GM12878 (cell line): ENCODE results near the gene ITGA11. TPM values are rescaled to one million over a fixed set of nuclear protein-coding genes. Genes with fewer than 3 reads are reported as not detected.
A peak's percentile ranks its signal among the peaks of the same experiment; 100 is the strongest.

ENCODE experiments used
- ATAC-seq: fragments of 200-7000 bp; cut with Tn5 transposase; 3 replicates; pipeline ENCODE4 v1.9.1; 2020; ENCODE audit warnings: mild to moderate bottlenecking, moderate library complexity
- BruUV-seq: library from RNA; stranded (reverse); fragments of 400-500 nt; replicated peaks from 2 replicates; lab custom pipeline; 2021; lab: Mats Ljungman, UMichigan
- CTCF ChIA-PET: fragments of 300-600 bp; sonication (Branson Sonifier 250); formaldehyde crosslinking; extraction: SDS; loops from one replicate; lab custom pipeline; 2021; ENCODE audit warnings: inconsistent platforms; lab: Yijun Ruan, JAX
- POLR2A ChIA-PET: fragments of 350-600 bp; formaldehyde crosslinking; extraction: SDS; loops from one replicate; lab custom pipeline; 2021; ENCODE audit warnings: inconsistent platforms; lab: Charles Lee
- RAD21 ChIA-PET: fragments of 300-600 bp; sonication (Branson Sonifier 250); formaldehyde crosslinking; loops from one replicate; lab custom pipeline; 2023; ENCODE audit warnings: antibody characterized with exemption; ENCODE audit not compliant: unreplicated experiment; lab: Charles Lee
- SMC1A ChIA-PET: fragments of 300-600 bp; sonication (Branson Sonifier 250); formaldehyde crosslinking; loops from one replicate; lab custom pipeline; 2023; ENCODE audit not compliant: unreplicated experiment, uncharacterized antibody; lab: Charles Lee
- DNase-seq: peaks from one replicate; pipeline ENCODE4 v3.0.0-alpha.2; 2011; ENCODE audit warnings: low read depth, low spot score
- FAIRE-seq: peaks from 3 replicates; lab custom pipeline; 2011; peaks lifted over from hg19 to GRCh38; lab: Jason Lieb, UNC
- H2AFZ ChIP-seq: 2 replicates; pipeline ENCODE4 v1.6.0; 2011; ENCODE audit warnings: low read depth, low read length, control low read depth; ENCODE audit not compliant: control insufficient read depth
- H3K27ac ChIP-seq: 2 replicates; pipeline ENCODE4 v1.5.1; 2011; ENCODE audit warnings: control low read depth; ENCODE audit not compliant: control insufficient read depth, insufficient read depth
- H3K27me3 ChIP-seq, 2 experiments: replicated peaks in 1 of 2; 2 replicates each; pipeline versions ENCODE4 v1.6.0 to v1.6.1; 2011; ENCODE audit warnings: low read length in 1 of 2; ENCODE audit not compliant: control insufficient read depth in 2 of 2, insufficient read depth in 2 of 2
- H3K36me3 ChIP-seq, 2 experiments: 2 replicates each; pipeline ENCODE4 v1.5.1; 2011; ENCODE audit warnings: low read length in 1 of 2; ENCODE audit not compliant: control insufficient read depth in 2 of 2, insufficient read depth in 2 of 2
- H3K4me1 ChIP-seq: 2 replicates; pipeline ENCODE4 v1.6.1; 2011; ENCODE audit warnings: mild to moderate bottlenecking, low read length, moderate library complexity, mixed read lengths; ENCODE audit not compliant: control insufficient read depth, insufficient read depth
- H3K4me2 ChIP-seq: 2 replicates; pipeline ENCODE4 v1.6.0; 2011; ENCODE audit warnings: control low read depth; ENCODE audit not compliant: control insufficient read depth, insufficient read depth
- H3K4me3 ChIP-seq: fragments of 200-600 bp; sonication (generic); 2 replicates; pipeline ENCODE4 v1.5.1; 2016
- H3K79me2 ChIP-seq: 2 replicates; pipeline ENCODE4 v1.6.0; 2011; ENCODE audit warnings: low read length; ENCODE audit not compliant: control insufficient read depth, insufficient read depth
- H3K9ac ChIP-seq: 2 replicates; pipeline ENCODE4 v1.8.0; 2011; ENCODE audit warnings: low read length, control low read depth, mixed read lengths; ENCODE audit not compliant: control insufficient read depth, insufficient read depth
- H3K9me3 ChIP-seq: replicated peaks from 3 replicates; pipeline ENCODE4 v1.5.1; 2011; ENCODE audit warnings: mild to moderate bottlenecking, low read length; ENCODE audit not compliant: control insufficient read depth, insufficient read depth
- H4K20me1 ChIP-seq: 2 replicates; pipeline ENCODE4 v1.6.0; 2011; ENCODE audit not compliant: control insufficient read depth, insufficient read depth
- BMI1 ChIP-seq: fragments of 450-650 bp; IDR thresholded peaks from 2 replicates; pipeline ENCODE4 v1.6.1; 2016; ENCODE audit warnings: mild to moderate bottlenecking, moderate library complexity, borderline replicate concordance
- EED ChIP-seq: sonication (generic); IDR thresholded peaks from 2 replicates; pipeline ENCODE4 v1.6.1; 2016; ENCODE audit warnings: antibody characterized with exemption, low read depth
- FOXK2 ChIP-seq: fragments of 450-650 bp; IDR thresholded peaks from 2 replicates; pipeline ENCODE4 v1.6.1; 2017; ENCODE audit warnings: mild to moderate bottlenecking, moderate library complexity
- HCFC1 ChIP-seq: fragments of 150-350 bp; IDR thresholded peaks from 2 replicates; pipeline ENCODE4 v1.6.1; 2014; ENCODE audit warnings: low read length
- HDAC6 ChIP-seq: fragments of 200-600 bp; sonication (generic); IDR thresholded peaks from one replicate; pipeline ENCODE4 v1.8.0; 2017; ENCODE audit warnings: antibody characterized with exemption; ENCODE audit not compliant: unreplicated experiment
- IKZF1 ChIP-seq: fragments of 450-650 bp; conservative IDR thresholded peaks from 2 replicates; pipeline ENCODE4 v1.6.1; 2017; ENCODE audit warnings: antibody characterized with exemption, mild to moderate bottlenecking
- MEF2B ChIP-seq: fragments of 450-650 bp; IDR thresholded peaks from 2 replicates; pipeline ENCODE4 v1.6.1; 2018; ENCODE audit warnings: mild to moderate bottlenecking, moderate library complexity; ENCODE audit not compliant: partially characterized antibody, poor library complexity, severe bottlenecking
- MXI1 ChIP-seq: fragments of 150-350 bp; IDR thresholded peaks from 2 replicates; pipeline ENCODE4 v1.6.1; 2011; ENCODE audit warnings: low read depth, mild to moderate bottlenecking, inconsistent platforms, low read length, improper control_type of control experiment
- NFYA ChIP-seq: IDR thresholded peaks from 2 replicates; pipeline ENCODE4 v1.6.1; 2011; ENCODE audit warnings: low read depth, mild to moderate bottlenecking, low read length, improper control_type of control experiment, borderline replicate concordance
- SMARCA5 ChIP-seq: fragments of 450-650 bp; IDR thresholded peaks from 2 replicates; pipeline ENCODE4 v1.6.1; 2017; ENCODE audit warnings: mild to moderate bottlenecking
- SPI1 ChIP-seq: IDR thresholded peaks from 2 replicates; pipeline ENCODE4 v1.6.1; 2011; ENCODE audit warnings: low read depth, mild to moderate bottlenecking, low read length, moderate library complexity, borderline replicate concordance; ENCODE audit not compliant: insufficient read depth
- TCF3 ChIP-seq: IDR thresholded peaks from 2 replicates; pipeline ENCODE4 v1.6.1; 2012; ENCODE audit warnings: low read depth, mild to moderate bottlenecking, low read length, borderline replicate concordance; ENCODE audit not compliant: insufficient read depth
- ZBED1 ChIP-seq: IDR thresholded peaks from 2 replicates; pipeline ENCODE4 v1.6.1; 2016; ENCODE audit warnings: borderline replicate concordance
- WGBS: methylation state at CpG from one replicate; pipeline ENCODE4 v1.1.6; 2016; ENCODE audit warnings: low lambda C conversion rate; ENCODE audit not compliant: insufficient replicate concordance, insufficient coverage; ENCODE audit errors: missing lambda C conversion rate; 5-methylcytosine and 5-hydroxymethylcytosine counted together
- in situ Hi-C: fragments of 300-500 bp; cut with MboI; formaldehyde crosslinking; loops from 9 replicates; pipeline ENCODE4 v1.14.3; 2018; ENCODE audit warnings: mixed read lengths
- intact Hi-C: fragments of 100-400 bp; cut with micrococcal nuclease; formaldehyde crosslinking; loops from one replicate; pipeline ENCODE4 v1.14.2; 2022; ENCODE audit not compliant: unreplicated experiment
- polyA plus RNA-seq, 11 experiments: library from polyadenylated mRNA; depleted of rRNA in 4 of 11; unstranded in 6 of 11; stranded (reverse) in 5 of 11; fragments of >200 nt; fragmentation: Nextera tagmentation in 4 of 11; fragmentation: Illumina TruSeq in 1 of 11; extraction: Ambion mirVana in 4 of 11; extraction: Trizol in 1 of 11; gene quantifications; 1 replicate in 1 of 11; 2 replicates in 10 of 11; pipeline versions ENCODE4 v1.2.1 to v1.2.3, GENCODE V29; 2011 to 2016; ENCODE audit warnings: inconsistent platforms in 2 of 11, missing spikeins in 2 of 11, low read depth in 1 of 11
- total RNA-seq, 4 experiments: library from RNA; depleted of rRNA in 3 of 4; stranded (reverse); fragments of >200 nt in 3 of 4; fragmentation: Illumina TruSeq in 1 of 4; extraction: Trizol in 1 of 4; gene quantifications; 2 replicates each; pipeline versions ENCODE4 v1.2.1 to v1.2.3, GENCODE V29; 2013 to 2021
- TF ChIP-seq, protein P1 (sequence below): IDR thresholded peaks from 2 replicates; pipeline ENCODE4 v1.6.1; 2011; ENCODE audit warnings: borderline replicate concordance, low read depth, mild to moderate bottlenecking, moderate library complexity, mixed read lengths, low read length; ENCODE audit not compliant: insufficient read depth; ENCODE audit errors: extremely low read length
- TF ChIP-seq, protein P2 (sequence below): fragments of 150-350 bp; IDR thresholded peaks from 2 replicates; pipeline ENCODE4 v1.6.1; 2016; ENCODE audit warnings: low read depth, low read length
- TF ChIP-seq, protein P3 (sequence below): IDR thresholded peaks from 2 replicates; pipeline ENCODE4 v1.6.1; 2011; ENCODE audit warnings: mild to moderate bottlenecking, low read depth, low read length, moderate library complexity; ENCODE audit not compliant: insufficient replicate concordance

ITGA11 gene
- total and polyA plus RNA-seq, 10 of the 15 experiments (the other 5 are each of a cell fraction or from before 2014, with no cell fraction given) = under 0.01 to 0.36 (median 0.13) TPM; not detected in 1

DNA sequence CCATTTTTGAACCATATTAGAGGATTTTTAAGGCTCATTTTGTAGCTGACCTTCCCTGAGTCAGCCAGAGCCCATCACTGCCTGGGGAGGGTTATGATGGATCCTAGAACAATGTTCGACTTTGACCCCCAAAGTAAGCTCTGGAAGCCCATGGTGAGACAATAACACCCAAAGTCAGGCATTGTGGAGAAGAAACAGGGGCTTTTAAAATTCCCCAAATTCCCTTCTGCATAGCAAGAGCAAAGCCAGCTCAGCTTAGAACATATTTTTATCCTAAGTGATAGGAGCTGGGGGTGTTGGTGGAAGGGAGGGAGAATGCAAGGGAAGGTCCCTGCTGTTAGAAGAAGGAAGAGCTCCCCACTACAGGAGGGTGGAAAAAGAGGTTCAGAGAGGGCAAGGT is 4.0 kb downstream of the ITGA11 start (continued):
- TF ChIP-seq ZBED1 = no peak
- TF ChIP-seq MEF2B = no peak
- TF ChIP-seq SMARCA5 = no peak
- TF ChIP-seq BMI1 = no peak

DNA sequence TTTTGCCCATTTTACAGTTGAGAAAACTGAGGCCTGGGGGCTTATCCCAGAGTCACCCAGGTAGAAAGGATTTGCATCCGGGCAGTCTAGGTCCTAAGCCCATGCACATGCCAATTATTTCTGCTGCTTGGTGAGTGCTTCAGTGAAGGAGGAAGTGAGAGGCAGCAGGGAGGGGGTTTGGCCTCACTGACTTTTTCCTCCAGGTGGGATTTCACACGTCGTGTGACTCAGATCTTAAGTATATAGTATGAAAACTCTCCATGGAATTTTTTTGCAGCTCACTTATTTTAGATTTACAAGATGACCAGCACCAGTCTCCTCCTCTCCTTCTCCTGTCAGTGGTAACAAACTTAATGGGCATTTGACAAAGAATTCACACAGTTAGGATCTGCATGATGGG is 4.6 kb downstream of the ITGA11 start:
- Histone ChIP-seq H3K27ac (no peak overlapping the region), H3K4me1 (no peaks in the 10 kb centered on the region), H3K79me2 (no peaks in the 10 kb centered on the region), H3K9ac (no peak overlapping the region), H3K4me2 (no peak overlapping the region), H3K36me3 (no peaks in the 10 kb centered on the region), H3K4me3 (no peak overlapping the region), H4K20me1 (no peaks in the 10 kb centered on the region), H3K27me3 (peaks cover 8 to 13% of the 10 kb centered on the region in 2 experiments), H3K9me3 (no peaks in the 10 kb centered on the region), H2AFZ (no peak overlapping the region)
- CTCF ChIA-PET = no interaction called here
- RAD21 ChIA-PET = no interaction called here
- TF ChIP-seq FOXK2 = no peak
- TF ChIP-seq SPI1 = peak; percentile 54; the same call in 1 of the 2 replicates
- no peak for TF ChIP-seq IKZF1
- TF ChIP-seq NFYA = no peak
- TF ChIP-seq, protein P1, sequence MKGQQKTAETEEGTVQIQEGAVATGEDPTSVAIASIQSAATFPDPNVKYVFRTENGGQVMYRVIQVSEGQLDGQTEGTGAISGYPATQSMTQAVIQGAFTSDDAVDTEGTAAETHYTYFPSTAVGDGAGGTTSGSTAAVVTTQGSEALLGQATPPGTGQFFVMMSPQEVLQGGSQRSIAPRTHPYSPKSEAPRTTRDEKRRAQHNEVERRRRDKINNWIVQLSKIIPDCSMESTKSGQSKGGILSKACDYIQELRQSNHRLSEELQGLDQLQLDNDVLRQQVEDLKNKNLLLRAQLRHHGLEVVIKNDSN = no peak
- no peak for TF ChIP-seq TCF3
- no peak for TF ChIP-seq MXI1
- TF ChIP-seq EED = peak; percentile 48; the same call in 1 of the 2 replicates
- TF ChIP-seq, protein P2, sequence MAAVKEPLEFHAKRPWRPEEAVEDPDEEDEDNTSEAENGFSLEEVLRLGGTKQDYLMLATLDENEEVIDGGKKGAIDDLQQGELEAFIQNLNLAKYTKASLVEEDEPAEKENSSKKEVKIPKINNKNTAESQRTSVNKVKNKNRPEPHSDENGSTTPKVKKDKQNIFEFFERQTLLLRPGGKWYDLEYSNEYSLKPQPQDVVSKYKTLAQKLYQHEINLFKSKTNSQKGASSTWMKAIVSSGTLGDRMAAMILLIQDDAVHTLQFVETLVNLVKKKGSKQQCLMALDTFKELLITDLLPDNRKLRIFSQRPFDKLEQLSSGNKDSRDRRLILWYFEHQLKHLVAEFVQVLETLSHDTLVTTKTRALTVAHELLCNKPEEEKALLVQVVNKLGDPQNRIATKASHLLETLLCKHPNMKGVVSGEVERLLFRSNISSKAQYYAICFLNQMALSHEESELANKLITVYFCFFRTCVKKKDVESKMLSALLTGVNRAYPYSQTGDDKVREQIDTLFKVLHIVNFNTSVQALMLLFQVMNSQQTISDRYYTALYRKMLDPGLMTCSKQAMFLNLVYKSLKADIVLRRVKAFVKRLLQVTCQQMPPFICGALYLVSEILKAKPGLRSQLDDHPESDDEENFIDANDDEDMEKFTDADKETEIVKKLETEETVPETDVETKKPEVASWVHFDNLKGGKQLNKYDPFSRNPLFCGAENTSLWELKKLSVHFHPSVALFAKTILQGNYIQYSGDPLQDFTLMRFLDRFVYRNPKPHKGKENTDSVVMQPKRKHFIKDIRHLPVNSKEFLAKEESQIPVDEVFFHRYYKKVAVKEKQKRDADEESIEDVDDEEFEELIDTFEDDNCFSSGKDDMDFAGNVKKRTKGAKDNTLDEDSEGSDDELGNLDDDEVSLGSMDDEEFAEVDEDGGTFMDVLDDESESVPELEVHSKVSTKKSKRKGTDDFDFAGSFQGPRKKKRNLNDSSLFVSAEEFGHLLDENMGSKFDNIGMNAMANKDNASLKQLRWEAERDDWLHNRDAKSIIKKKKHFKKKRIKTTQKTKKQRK = no peak
- no peak for TF ChIP-seq HCFC1
- TF ChIP-seq HDAC6 = no peak
- TF ChIP-seq, protein P3, sequence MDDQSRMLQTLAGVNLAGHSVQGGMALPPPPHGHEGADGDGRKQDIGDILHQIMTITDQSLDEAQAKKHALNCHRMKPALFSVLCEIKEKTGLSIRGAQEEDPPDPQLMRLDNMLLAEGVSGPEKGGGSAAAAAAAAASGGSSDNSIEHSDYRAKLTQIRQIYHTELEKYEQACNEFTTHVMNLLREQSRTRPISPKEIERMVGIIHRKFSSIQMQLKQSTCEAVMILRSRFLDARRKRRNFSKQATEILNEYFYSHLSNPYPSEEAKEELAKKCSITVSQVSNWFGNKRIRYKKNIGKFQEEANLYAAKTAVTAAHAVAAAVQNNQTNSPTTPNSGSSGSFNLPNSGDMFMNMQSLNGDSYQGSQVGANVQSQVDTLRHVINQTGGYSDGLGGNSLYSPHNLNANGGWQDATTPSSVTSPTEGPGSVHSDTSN = no peak
- ATAC-seq = 0 out of 3 replicates have a peak, but pooled peaks have one; percentile 13
- DNase-seq = no peak
- WGBS = 0% methylated on average over 3 of the region's 3 CpGs
- no peak for FAIRE-seq
- POLR2A ChIA-PET = no interaction called here
- SMC1A ChIA-PET = no interaction called here
- no TSS peak for BruUV-seq
- intact Hi-C loops (no loop called here), in situ Hi-C loops (no loop called here)
